HEK293T (cell line): ENCODE results near the gene CCNL2.
"Not testable (repeated sequence)": the region's sequence is repeated elsewhere in the genome, so short reads cannot be mapped to it uniquely, and the experiment has no call there.

Experiments used
- CTCF ChIA-PET: fragments of 350-600 bp; formaldehyde crosslinking; extraction: SDS; loops from one replicate; lab custom pipeline; 2021; ENCODE audit warnings: antibody characterized with exemption, inconsistent platforms; lab: Yijun Ruan, JAX
- POLR2A ChIA-PET: fragments of 350-600 bp; formaldehyde crosslinking; extraction: SDS; loops from one replicate; lab custom pipeline; 2020; ENCODE audit warnings: antibody characterized with exemption, inconsistent platforms; lab: Yijun Ruan, JAX
- DNase-seq: peaks from one replicate; pipeline ENCODE4 v3.0.0; 2012; ENCODE audit warnings: mixed read lengths; ENCODE audit errors: extremely low spot score
- ARNT ChIP-seq: fragments of 450-650 bp; IDR thresholded peaks from 2 replicates; pipeline ENCODE4 v1.6.1; 2017; ENCODE audit warnings: mild to moderate bottlenecking
- BHLHE40 ChIP-seq: fragments of 450-650 bp; IDR thresholded peaks from 2 replicates; pipeline ENCODE4 v1.6.1; 2016; ENCODE audit warnings: mild to moderate bottlenecking, moderate library complexity, borderline replicate concordance
- CTBP1 ChIP-seq: fragments of 450-650 bp; IDR thresholded peaks from 2 replicates; pipeline ENCODE4 v1.6.1; 2016; ENCODE audit warnings: borderline replicate concordance
- ELF4 ChIP-seq: fragments of 450-650 bp; IDR thresholded peaks from 2 replicates; pipeline ENCODE4 v1.6.1; 2017; ENCODE audit warnings: antibody characterized with exemption
- FOXA1 ChIP-seq: fragments of 450-650 bp; IDR thresholded peaks from 2 replicates; pipeline ENCODE4 v1.6.1; 2016; ENCODE audit warnings: mild to moderate bottlenecking
- FOXK2 ChIP-seq: fragments of 450-650 bp; IDR thresholded peaks from 2 replicates; pipeline ENCODE4 v1.6.1; 2016; ENCODE audit warnings: mild to moderate bottlenecking
- FOXM1 ChIP-seq: fragments of 450-650 bp; IDR thresholded peaks from 2 replicates; pipeline ENCODE4 v1.6.1; 2017; ENCODE audit warnings: mild to moderate bottlenecking, borderline replicate concordance
- HDGF ChIP-seq: fragments of 450-650 bp; IDR thresholded peaks from 2 replicates; pipeline ENCODE4 v1.6.1; 2017; ENCODE audit warnings: antibody characterized with exemption, borderline replicate concordance
- L3MBTL2 ChIP-seq: fragments of 450-650 bp; conservative IDR thresholded peaks from 2 replicates; pipeline ENCODE4 v1.6.1; 2016; ENCODE audit warnings: mild to moderate bottlenecking
- LEF1 ChIP-seq: fragments of 450-650 bp; IDR thresholded peaks from 2 replicates; pipeline ENCODE4 v1.6.1; 2017; ENCODE audit warnings: mild to moderate bottlenecking, borderline replicate concordance
- NFRKB ChIP-seq: fragments of 450-650 bp; IDR thresholded peaks from 2 replicates; pipeline ENCODE4 v1.6.1; 2016; ENCODE audit warnings: mild to moderate bottlenecking, moderate library complexity
- PKNOX1 ChIP-seq: fragments of 450-650 bp; IDR thresholded peaks from 2 replicates; pipeline ENCODE4 v1.6.1; 2016
- SP1 ChIP-seq: fragments of 450-650 bp; IDR thresholded peaks from 2 replicates; pipeline ENCODE4 v1.6.1; 2017
- SUZ12 ChIP-seq: fragments of 450-650 bp; IDR thresholded peaks from 2 replicates; pipeline ENCODE4 v1.6.1; 2016; ENCODE audit warnings: mild to moderate bottlenecking
- TARDBP ChIP-seq: fragments of 450-650 bp; IDR thresholded peaks from 2 replicates; pipeline ENCODE4 v1.6.1; 2016
- ZNF384 ChIP-seq: fragments of 450-650 bp; IDR thresholded peaks from 2 replicates; pipeline ENCODE4 v1.6.1; 2016

The CCNL2 gene

GRCh38 chr1:1415751-1416150 is 16.6 kb upstream of the CCNL2 start:
- POLR2A ChIA-PET, result interaction anchor here (1.2 to 2.3 kb wide), 5 partner anchors 8 to 41 kb away, joined by 3 to 10 read pairs (median 4); partner anchors contain the start of genes AURKAIP1 and CCNL2
- CTCF ChIA-PET, result interaction anchor here (0.7 to 1.4 kb wide), 2 partner anchors 10 to 25 kb away, joined by 3 to 8 read pairs; no protein-coding TSS in a partner anchor
- TF ChIP-seq FOXM1 (no peak), FOXA1 (no peak), L3MBTL2 (no peak), PKNOX1 (no peak), SP1 (no peak), FOXK2 (no peak), LEF1 (no peak), SUZ12 (no peak), ARNT (no peak), HDGF (no peak), ZNF384 (no peak), NFRKB (no peak), BHLHE40 (no peak), TARDBP (no peak), CTBP1 (no peak), ELF4 (no peak)
- no peak for DNase-seq

DNA sequence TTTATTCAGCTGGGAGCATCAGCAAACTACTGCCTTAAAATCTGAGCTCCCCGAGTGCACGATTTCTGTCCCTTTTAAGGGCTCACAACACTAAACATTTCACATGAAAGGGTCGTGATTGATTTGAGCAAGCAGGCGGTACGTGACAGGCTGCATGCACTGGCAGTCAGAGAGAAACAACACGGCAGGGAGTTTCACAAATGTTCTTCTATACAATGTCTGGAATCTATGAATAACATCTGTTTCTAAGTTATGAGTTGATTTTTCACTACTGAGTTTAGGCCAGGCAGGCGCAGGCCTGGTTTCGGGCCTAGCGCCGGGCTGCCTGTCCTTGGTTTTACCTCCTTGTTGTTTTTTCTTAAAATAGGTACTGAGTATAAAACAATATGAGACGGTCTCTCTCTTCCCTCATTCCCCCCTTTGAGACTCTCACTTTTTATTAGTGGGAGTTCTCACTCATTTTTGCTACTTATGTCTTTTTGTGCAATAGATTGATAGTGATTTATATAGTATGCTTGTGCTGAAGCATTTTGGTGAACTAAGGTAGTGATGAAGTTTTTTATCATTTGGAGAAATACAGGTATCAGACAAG is 13.3 kb upstream of the CCNL2 start:
- CTCF ChIA-PET, DNase-seq: not testable (repeated sequence)
- POLR2A ChIA-PET, result interaction anchor here (0.8 kb wide), 1 partner anchor 12 kb away, joined by 3 read pairs; no protein-coding TSS in a partner anchor

DNA sequence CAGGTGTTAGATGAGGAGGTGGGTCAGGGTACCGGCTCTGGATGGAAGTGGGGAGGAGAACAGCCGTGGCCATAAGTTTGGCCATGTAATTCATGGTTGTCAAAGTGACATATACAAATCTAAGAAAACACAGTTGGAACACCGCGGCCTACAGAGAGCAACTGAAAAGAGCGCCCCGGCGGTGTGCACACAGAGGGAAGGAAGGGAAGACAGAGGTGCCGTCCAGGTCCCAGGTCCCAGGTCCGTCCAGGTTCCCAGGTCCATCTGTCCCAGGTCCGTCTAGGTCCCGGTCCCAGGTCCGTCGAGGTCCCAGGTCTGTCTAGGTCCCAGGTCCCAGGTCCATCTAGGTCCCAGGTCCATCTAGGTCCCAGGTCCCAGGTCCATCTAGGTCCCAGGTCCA is 12.5 kb upstream of the CCNL2 start:
- ChIA-PET POLR2A (interaction anchor here (0.8 kb wide), 1 partner anchor 13 kb away, joined by 3 read pairs; no protein-coding TSS in a partner anchor), CTCF (no interaction called here)
- no peak for TF ChIP-seq L3MBTL2
- no peak for TF ChIP-seq FOXA1
- no peak for TF ChIP-seq FOXM1
- TF ChIP-seq PKNOX1, result no peak
- no peak for TF ChIP-seq ELF4
- TF ChIP-seq CTBP1, result no peak
- no peak for TF ChIP-seq ZNF384
- no peak for DNase-seq

- CTCF ChIA-PET, DNase-seq: not testable (repeated sequence)
- POLR2A ChIA-PET, result interaction anchor here (1.2 kb wide), 1 partner anchor 11 kb away, joined by 3 read pairs; the partner anchor contains the start of gene CCNL2
Observed at GRCh38 chr1:1410238-1410637, 11.1 kb upstream of the CCNL2 start.

GRCh38 chr1:1407636-1408318 is 8.6 kb upstream of the CCNL2 start:
- POLR2A ChIA-PET, result interaction anchor here (0.6 to 2.1 kb wide), 18 partner anchors 8 to 102 kb away, joined by 3 to 15 read pairs (median 6); partner anchors contain the start of genes ANKRD65, ATAD3C, AURKAIP1 and CCNL2
- TF ChIP-seq FOXM1 (no peak), PKNOX1 (no peak), L3MBTL2 (no peak), TARDBP (no peak), SP1 (no peak), FOXK2 (no peak), NFRKB (no peak), ELF4 (no peak)
- DNase-seq, result no peak
- CTCF ChIA-PET, result interaction anchor here (0.6 kb wide), 1 partner anchor 36 kb away, joined by 3 read pairs; no protein-coding TSS in a partner anchor

GRCh38 chr1:1406821-1407635 is 7.9 kb upstream of the CCNL2 start, which contains the start of gene MRPL20:
MRPL20 (minus strand) TSS chr1:1407293; CDS start chr1:1407217, 76 bp downstream.
- POLR2A ChIA-PET, result interaction anchor here (0.6 to 2.1 kb wide), 17 partner anchors 8 to 102 kb away, joined by 3 to 15 read pairs (median 6); partner anchors contain the start of genes ANKRD65, ATAD3C, AURKAIP1 and CCNL2

More at GRCh38 chr1:1406821-1407635, 7.9 kb upstream of the CCNL2 start, which contains the start of gene MRPL20:
- DNase-seq, result peak; percentile 93
- TF ChIP-seq ELF4 (peak; percentile 91), LEF1 (peak; percentile 42; the same call in 1 of the 2 replicates), PKNOX1 (peak; percentile 58; the same call in 1 of the 2 replicates), FOXA1 (no peak), L3MBTL2 (no peak), ARNT (0 out of 2 replicates have a peak, but pooled peaks have one; percentile 13)
- CTCF ChIA-PET, result interaction anchor here (0.6 kb wide), 1 partner anchor 35 kb away, joined by 3 read pairs; no protein-coding TSS in a partner anchor
